ENCODE measurements around the gene PIK3C2G. TPM values are rescaled to one million over a fixed set of nuclear protein-coding genes. Genes with fewer than 3 reads are reported as not detected.

The PIK3C2G gene
- total RNA-seq, 1 experiment from 2014 or later, result not detected

GRCh38 chr12:18428416-18428815 is 167.1 kb downstream of the PIK3C2G start:
- Histone ChIP-seq H3K4me2 (ENCODE audit: low read depth, low read length, poor library complexity, severe bottlenecking) (no peak overlapping the region), H2AFZ (ENCODE audit: low read length) (no peak overlapping the region), H3K9me3 (ENCODE audit: low read length) (no peaks in the 10 kb centered on the region), H3K9ac (ENCODE audit: low read length) (no peak overlapping the region), H4K20me1 (ENCODE audit: insufficient read depth, low read depth, low read length) (no peaks in the 10 kb centered on the region), H3K36me3 (ENCODE audit: insufficient read depth, low read length) (no peaks in the 10 kb centered on the region), H3K4me3 (ENCODE audit: low read length) (no peak overlapping the region), H3K27ac (ENCODE audit: low read length) (no peak overlapping the region), H3K9me2 (replicated peaks; ENCODE audit: insufficient read depth, low read length) (no peaks in the 10 kb centered on the region), H3K4me1 (ENCODE audit: low read length) (no peaks in the 10 kb centered on the region), H3K27me3 (ENCODE audit: low read length) (no peaks in the 10 kb centered on the region), H3K79me2 (ENCODE audit: low read length) (no peaks in the 10 kb centered on the region)
- no peak for DNase-seq

GRCh38 chr12:18429366-18429765 is 168.0 kb downstream of the PIK3C2G start:
- Histone ChIP-seq H3K4me2 (ENCODE audit: low read depth, low read length, poor library complexity, severe bottlenecking) (no peak overlapping the region), H3K4me1 (ENCODE audit: low read length) (no peaks in the 10 kb centered on the region), H3K9ac (ENCODE audit: low read length) (no peak overlapping the region), H3K27ac (ENCODE audit: low read length) (no peak overlapping the region), H2AFZ (ENCODE audit: low read length) (no peak overlapping the region), H3K27me3 (ENCODE audit: low read length) (no peaks in the 10 kb centered on the region), H4K20me1 (ENCODE audit: insufficient read depth, low read depth, low read length) (no peaks in the 10 kb centered on the region), H3K79me2 (ENCODE audit: low read length) (no peaks in the 10 kb centered on the region), H3K9me3 (ENCODE audit: low read length) (no peaks in the 10 kb centered on the region), H3K4me3 (ENCODE audit: low read length) (no peak overlapping the region), H3K9me2 (replicated peaks; ENCODE audit: insufficient read depth, low read length) (no peaks in the 10 kb centered on the region), H3K36me3 (ENCODE audit: insufficient read depth, low read length) (no peaks in the 10 kb centered on the region)
- no peak for DNase-seq

GRCh38 chr12:18430425-18431048 is 169.2 kb downstream of the PIK3C2G start:
- no peaks in the 10 kb centered on the region for H3K9me2 ChIP-seq (replicated peaks; ENCODE audit: insufficient read depth, low read length)
- H3K9ac ChIP-seq (ENCODE audit: low read length), result no peak overlapping the region
- no peak overlapping the region for H3K4me3 ChIP-seq (ENCODE audit: low read length)
- H3K4me2 ChIP-seq (ENCODE audit: low read depth, low read length, poor library complexity, severe bottlenecking), result no peak overlapping the region
- no peaks in the 10 kb centered on the region for H3K9me3 ChIP-seq (ENCODE audit: low read length)
- no peak overlapping the region for H2AFZ ChIP-seq (ENCODE audit: low read length)
- no peaks in the 10 kb centered on the region for H3K4me1 ChIP-seq (ENCODE audit: low read length)
- H4K20me1 ChIP-seq (ENCODE audit: insufficient read depth, low read depth, low read length), result no peaks in the 10 kb centered on the region
- H3K79me2 ChIP-seq (ENCODE audit: low read length), result no peaks in the 10 kb centered on the region
- no peak overlapping the region for H3K27ac ChIP-seq (ENCODE audit: low read length)
- no peaks in the 10 kb centered on the region for H3K36me3 ChIP-seq (ENCODE audit: insufficient read depth, low read length)
- peak; percentile 69 for DNase-seq
- H3K27me3 ChIP-seq (ENCODE audit: low read length), result no peaks in the 10 kb centered on the region

- Histone ChIP-seq H4K20me1 (ENCODE audit: insufficient read depth, low read depth, low read length) (no peaks in the 10 kb centered on the region), H3K9me3 (ENCODE audit: low read length) (no peaks in the 10 kb centered on the region), H3K27me3 (ENCODE audit: low read length) (no peaks in the 10 kb centered on the region), H3K27ac (ENCODE audit: low read length) (no peak overlapping the region), H3K4me3 (ENCODE audit: low read length) (no peak overlapping the region), H3K9ac (ENCODE audit: low read length) (no peak overlapping the region), H2AFZ (ENCODE audit: low read length) (no peak overlapping the region), H3K9me2 (replicated peaks; ENCODE audit: insufficient read depth, low read length) (no peaks in the 10 kb centered on the region), H3K4me1 (ENCODE audit: low read length) (no peaks in the 10 kb centered on the region), H3K79me2 (ENCODE audit: low read length) (no peaks in the 10 kb centered on the region), H3K4me2 (ENCODE audit: low read depth, low read length, poor library complexity, severe bottlenecking) (no peak overlapping the region), H3K36me3 (ENCODE audit: insufficient read depth, low read length) (no peaks in the 10 kb centered on the region)
- DNase-seq, result no peak
These were observed 170.5 kb downstream of the PIK3C2G start for GRCh38 chr12:18431771-18432170.

- no peaks in the 10 kb centered on the region for H3K9me2 ChIP-seq (replicated peaks; ENCODE audit: insufficient read depth, low read length)
- H3K9me3 ChIP-seq (ENCODE audit: low read length), result no peaks in the 10 kb centered on the region
- H3K27ac ChIP-seq (ENCODE audit: low read length), result no peak overlapping the region
- H3K4me3 ChIP-seq (ENCODE audit: low read length), result no peak overlapping the region
- H3K4me1 ChIP-seq (ENCODE audit: low read length), result no peaks in the 10 kb centered on the region
- H3K9ac ChIP-seq (ENCODE audit: low read length), result no peak overlapping the region
- no peaks in the 10 kb centered on the region for H4K20me1 ChIP-seq (ENCODE audit: insufficient read depth, low read depth, low read length)
- no peaks in the 10 kb centered on the region for H3K79me2 ChIP-seq (ENCODE audit: low read length)
- H2AFZ ChIP-seq (ENCODE audit: low read length), result no peak overlapping the region
- H3K27me3 ChIP-seq (ENCODE audit: low read length), result no peaks in the 10 kb centered on the region
- H3K36me3 ChIP-seq (ENCODE audit: insufficient read depth, low read length), result no peaks in the 10 kb centered on the region
- H3K4me2 ChIP-seq (ENCODE audit: low read depth, low read length, poor library complexity, severe bottlenecking), result no peak overlapping the region
- no peak for DNase-seq
These were observed 170.9 kb downstream of the PIK3C2G start for GRCh38 chr12:18432206-18432605.

- no peaks in the 10 kb centered on the region for H3K4me1 ChIP-seq (ENCODE audit: low read length)
- no peak overlapping the region for H3K4me2 ChIP-seq (ENCODE audit: low read depth, low read length, poor library complexity, severe bottlenecking)
- H3K4me3 ChIP-seq (ENCODE audit: low read length), result no peak overlapping the region
- H3K9ac ChIP-seq (ENCODE audit: low read length), result no peak overlapping the region
- no peaks in the 10 kb centered on the region for H3K9me3 ChIP-seq (ENCODE audit: low read length)
- H3K36me3 ChIP-seq (ENCODE audit: insufficient read depth, low read length), result no peaks in the 10 kb centered on the region
- no peak for DNase-seq
- no peak overlapping the region for H3K27ac ChIP-seq (ENCODE audit: low read length)
- no peaks in the 10 kb centered on the region for H3K27me3 ChIP-seq (ENCODE audit: low read length)
- no peaks in the 10 kb centered on the region for H4K20me1 ChIP-seq (ENCODE audit: insufficient read depth, low read depth, low read length)
- no peaks in the 10 kb centered on the region for H3K9me2 ChIP-seq (replicated peaks; ENCODE audit: insufficient read depth, low read length)
- H2AFZ ChIP-seq (ENCODE audit: low read length), result no peak overlapping the region
- H3K79me2 ChIP-seq (ENCODE audit: low read length), result no peaks in the 10 kb centered on the region
These were observed 174.9 kb downstream of the PIK3C2G start for GRCh38 chr12:18436170-18436569.

- Histone ChIP-seq H3K9me2 (replicated peaks; ENCODE audit: insufficient read depth, low read length) (no peaks in the 10 kb centered on the region), H3K36me3 (ENCODE audit: insufficient read depth, low read length) (no peaks in the 10 kb centered on the region), H4K20me1 (ENCODE audit: insufficient read depth, low read depth, low read length) (no peaks in the 10 kb centered on the region), H3K9ac (ENCODE audit: low read length) (no peak overlapping the region), H3K4me1 (ENCODE audit: low read length) (no peaks in the 10 kb centered on the region), H3K4me3 (ENCODE audit: low read length) (no peak overlapping the region), H2AFZ (ENCODE audit: low read length) (no peak overlapping the region), H3K9me3 (ENCODE audit: low read length) (no peaks in the 10 kb centered on the region), H3K79me2 (ENCODE audit: low read length) (no peaks in the 10 kb centered on the region), H3K27ac (ENCODE audit: low read length) (no peak overlapping the region), H3K27me3 (ENCODE audit: low read length) (no peaks in the 10 kb centered on the region), H3K4me2 (ENCODE audit: low read depth, low read length, poor library complexity, severe bottlenecking) (no peak overlapping the region)
- no peak for DNase-seq
These were observed 178.2 kb downstream of the PIK3C2G start for GRCh38 chr12:18439541-18439940.

- Histone ChIP-seq H2AFZ (ENCODE audit: low read length) (no peak overlapping the region), H3K9me2 (replicated peaks; ENCODE audit: insufficient read depth, low read length) (no peaks in the 10 kb centered on the region), H3K4me2 (ENCODE audit: low read depth, low read length, poor library complexity, severe bottlenecking) (no peak overlapping the region), H3K79me2 (ENCODE audit: low read length) (no peaks in the 10 kb centered on the region), H4K20me1 (ENCODE audit: insufficient read depth, low read depth, low read length) (no peaks in the 10 kb centered on the region), H3K27me3 (ENCODE audit: low read length) (no peaks in the 10 kb centered on the region), H3K36me3 (ENCODE audit: insufficient read depth, low read length) (no peaks in the 10 kb centered on the region), H3K9me3 (ENCODE audit: low read length) (no peaks in the 10 kb centered on the region), H3K9ac (ENCODE audit: low read length) (no peak overlapping the region), H3K4me3 (ENCODE audit: low read length) (no peak overlapping the region), H3K4me1 (ENCODE audit: low read length) (no peaks in the 10 kb centered on the region), H3K27ac (ENCODE audit: low read length) (no peak overlapping the region)
- DNase-seq, result no peak
These were observed 182.6 kb downstream of the PIK3C2G start for GRCh38 chr12:18443768-18444437.

Data from Karpas-422 (cell line).